ENCODE results near the gene BCAS1.
A peak's percentile ranks its signal among the peaks of the same experiment; 100 is the strongest.

The BCAS1 gene

DNA sequence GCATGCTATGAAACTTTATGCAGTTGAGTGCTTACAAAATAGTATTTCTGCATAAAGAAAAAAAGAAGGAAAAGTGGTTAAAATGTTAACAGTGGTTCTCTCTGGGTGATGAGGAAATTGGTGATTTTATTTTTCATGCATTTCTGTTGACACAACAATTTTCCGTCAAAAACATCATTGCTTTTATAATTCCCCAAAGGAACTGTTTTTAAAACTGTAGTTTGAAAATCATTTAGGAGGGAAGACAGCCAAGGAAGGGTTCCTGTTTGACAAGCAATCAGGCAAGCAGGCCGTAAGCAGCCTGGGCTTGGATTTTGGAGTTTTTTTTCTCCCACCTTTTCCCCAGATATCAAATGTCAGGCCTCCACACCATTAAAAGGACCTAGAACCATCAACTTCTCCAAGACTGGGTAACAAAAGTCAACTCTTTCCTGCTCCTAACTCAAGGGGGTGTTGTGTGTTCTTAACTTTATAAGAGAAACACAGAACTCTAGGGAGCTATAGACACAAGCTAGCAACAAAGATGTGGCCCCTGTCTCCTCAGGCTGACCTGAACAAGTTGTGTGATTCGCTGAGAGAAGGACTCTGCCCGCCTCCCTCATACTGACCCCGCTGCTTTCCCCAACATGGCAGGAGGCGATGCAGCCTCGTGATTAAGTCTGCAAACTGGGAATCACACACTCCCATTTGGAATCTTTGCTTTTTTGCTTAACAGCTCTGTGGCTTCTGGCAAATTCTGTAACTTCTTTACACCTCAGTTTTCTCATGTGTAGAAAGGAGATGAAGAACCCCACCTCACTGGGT lies 146.6 kb downstream of the BCAS1 start:
- no peak for DNase-seq (ENCODE audit: low read depth)

DNA sequence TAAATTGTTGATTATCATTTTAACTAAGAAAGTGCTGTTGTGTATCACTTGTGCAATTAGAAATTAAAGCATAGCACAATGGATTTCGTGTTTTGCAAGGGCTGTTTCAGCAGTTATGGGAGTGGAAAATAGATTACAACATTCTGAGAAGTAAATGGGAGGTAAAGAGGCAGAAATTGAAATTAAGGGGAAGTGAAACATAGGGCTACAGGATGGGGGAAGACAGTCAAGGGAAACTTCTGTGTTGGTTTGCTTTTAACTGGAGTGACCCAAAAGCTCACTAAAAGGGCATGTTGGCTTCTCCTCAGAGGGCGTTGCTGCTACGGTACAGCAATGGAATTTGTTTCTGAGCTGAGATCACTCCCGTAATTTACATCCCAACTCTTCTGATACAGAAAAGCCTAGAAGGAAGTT lies 147.5 kb downstream of the BCAS1 start:
- DNase-seq (ENCODE audit: low read depth) = no peak

DNA sequence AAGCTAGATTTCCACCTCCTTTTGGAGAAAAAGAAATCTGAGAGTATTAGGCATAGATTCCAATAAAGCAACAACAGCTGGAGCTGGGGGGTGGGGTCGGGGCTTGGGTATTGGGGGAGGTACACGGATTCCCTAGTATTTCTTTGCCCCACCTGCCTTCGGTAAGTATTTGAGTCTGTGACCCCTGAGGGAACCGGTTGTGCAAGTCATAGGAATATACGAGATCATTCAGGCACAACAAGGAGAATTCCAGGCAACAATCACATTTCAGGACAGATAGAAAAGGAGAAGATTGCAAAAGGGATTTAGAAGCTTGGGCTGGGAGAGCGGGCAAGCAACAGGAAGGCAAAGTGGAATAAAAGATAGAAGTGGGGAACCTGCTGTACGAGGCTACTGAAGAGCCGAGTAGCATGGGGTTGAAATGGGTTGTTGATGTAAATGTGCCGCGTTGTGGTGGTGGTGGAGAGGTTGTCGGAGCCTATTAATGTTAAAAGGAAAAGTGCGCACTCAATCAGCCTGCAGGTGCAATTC lies 148.9 kb downstream of the BCAS1 start:
- DNase-seq (ENCODE audit: low read depth) = no peak

DNA sequence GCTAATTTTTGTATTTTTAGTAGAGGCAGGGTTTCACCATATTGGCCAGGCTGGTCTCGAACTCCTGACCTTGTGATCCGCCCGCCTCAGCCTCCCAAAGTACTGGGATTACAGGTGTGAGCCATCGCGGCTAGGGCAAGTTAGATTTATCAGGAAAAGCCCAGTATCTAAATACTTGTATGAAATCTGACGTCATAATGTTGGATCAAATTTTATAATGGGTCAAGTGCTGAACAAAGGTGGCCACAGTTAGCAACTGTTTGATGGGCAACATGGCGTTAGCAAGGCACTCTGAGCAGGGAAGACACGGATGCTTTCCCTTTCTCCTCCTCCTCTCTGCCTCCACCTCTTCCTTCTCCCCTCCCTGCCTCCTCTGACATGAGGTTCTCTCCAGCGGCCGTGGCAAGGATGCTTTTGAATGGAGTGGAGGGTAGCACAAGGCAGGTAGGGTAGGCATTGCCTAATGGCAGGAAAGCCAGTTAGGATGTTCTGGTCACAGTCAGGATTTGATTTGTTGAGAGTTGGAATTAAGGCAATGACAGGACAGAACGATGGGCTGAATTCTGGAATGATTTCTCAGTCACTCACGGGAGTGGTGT lies 149.6 kb downstream of the BCAS1 start:
- DNase-seq (ENCODE audit: low read depth) = no peak

DNA sequence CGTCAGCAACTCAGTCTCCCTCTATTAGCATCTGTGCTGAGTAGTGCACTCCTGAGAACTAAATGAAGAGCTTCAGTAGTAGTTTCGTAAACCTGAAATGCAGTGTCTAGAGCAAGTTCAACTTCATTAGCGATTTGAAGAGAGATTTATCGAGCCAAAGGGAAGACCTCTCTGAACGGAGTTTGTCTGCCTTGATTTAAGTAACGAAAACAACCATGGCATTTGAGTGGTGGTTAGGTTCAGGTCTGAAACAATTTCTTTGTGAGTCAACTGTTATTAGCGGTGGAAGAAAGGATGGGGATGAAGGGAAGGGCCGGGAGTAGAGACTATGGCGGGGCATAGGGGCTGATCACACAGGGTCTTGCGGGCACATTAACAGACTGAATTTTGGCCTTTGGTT lies 150.5 kb downstream of the BCAS1 start:
- DNase-seq (ENCODE audit: low read depth) = no peak

DNA sequence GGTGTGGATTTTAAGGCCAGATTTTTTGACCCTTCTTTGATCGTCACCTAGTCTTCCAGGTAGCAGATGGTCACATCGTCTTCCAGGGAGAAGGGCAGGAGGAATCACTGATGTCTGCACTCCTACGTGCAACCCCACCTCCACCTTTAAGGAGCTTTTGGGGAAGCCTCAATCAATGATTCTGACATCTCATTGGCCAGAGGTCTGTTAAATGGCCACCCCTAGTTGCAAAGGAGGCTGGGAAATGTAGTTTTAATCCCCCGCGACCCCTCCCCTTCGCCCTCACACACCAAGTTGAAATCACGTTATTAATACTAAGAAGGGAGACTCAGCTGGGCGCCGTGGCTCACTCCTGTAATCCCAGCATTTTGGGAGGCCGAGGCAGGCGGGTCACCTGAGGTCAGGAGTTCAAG lies 151.4 kb downstream of the BCAS1 start:
- DNase-seq (ENCODE audit: low read depth) = no peak

DNA sequence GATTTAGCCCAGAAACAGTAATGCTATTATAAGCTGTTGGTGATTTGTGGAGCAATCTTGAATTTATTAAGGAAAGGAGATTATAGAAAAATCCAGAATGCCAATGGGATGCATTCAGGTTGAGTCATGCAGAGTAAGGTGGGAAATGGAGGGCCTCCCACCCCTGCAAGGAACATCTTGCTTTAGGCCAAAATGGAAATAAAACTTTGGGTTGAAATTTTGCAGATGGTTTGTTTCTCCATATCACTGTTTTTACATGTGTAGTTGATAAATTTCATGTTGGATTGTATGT lies 152.4 kb downstream of the BCAS1 start:
- DNase-seq (ENCODE audit: low read depth) = no peak

DNA sequence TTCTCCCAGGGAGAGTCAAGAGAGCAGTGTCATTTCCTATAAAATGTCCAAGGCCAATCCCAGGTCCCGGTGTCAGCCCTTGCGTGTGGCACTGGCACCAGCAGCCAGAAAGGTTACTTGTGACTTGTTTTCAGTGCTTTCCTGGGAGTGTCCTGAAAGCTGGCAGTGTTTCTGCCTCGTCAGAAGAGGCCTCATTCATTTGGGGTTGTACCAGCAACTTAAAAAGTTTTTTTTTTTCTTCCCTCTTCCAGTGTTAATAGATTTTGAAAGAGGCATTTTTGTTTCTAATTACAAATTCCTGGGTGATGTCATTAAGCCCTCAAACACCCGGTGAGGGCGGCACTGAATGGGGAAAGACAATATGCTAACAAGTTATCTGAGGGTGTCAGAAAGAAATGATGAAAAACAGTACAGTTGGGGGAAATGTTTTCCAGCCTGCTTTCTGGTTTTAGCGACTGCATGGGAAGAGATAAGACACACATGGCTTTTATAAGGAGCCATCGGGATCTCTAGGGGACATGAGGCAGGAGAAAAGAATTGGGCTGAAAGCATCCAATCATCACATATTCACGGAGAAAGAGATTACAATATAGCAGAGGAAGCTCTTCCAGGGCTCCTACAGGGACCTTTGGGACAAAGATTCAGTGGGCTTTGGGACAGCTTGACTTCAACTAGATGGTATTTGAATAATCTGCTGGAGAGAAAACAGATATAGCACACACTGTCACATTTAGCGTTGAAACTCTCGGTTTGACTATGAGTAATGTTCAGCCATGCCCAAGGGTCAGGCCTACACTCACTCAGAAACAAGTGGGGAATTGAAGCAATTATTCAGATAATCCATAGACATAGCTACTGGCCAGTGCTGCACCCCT lies 153.0 kb downstream of the BCAS1 start:
- no peak for DNase-seq (ENCODE audit: low read depth)

DNA sequence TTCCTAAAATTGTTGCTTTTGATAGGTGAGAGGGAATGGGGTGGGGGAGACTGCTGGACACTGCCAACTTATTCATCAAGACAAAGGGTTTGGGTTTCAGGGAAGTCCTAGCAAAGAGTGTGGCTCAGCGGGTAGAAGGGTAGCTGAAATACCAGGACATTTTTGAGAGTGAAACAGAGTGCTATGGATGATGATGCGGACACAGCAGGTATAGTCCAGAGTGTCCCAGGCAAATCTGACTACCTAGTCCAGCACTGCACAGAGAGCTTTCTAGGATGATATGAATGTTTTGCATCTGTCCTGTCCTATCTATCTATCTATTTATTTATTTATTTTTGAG lies 154.3 kb downstream of the BCAS1 start:
- no peak for DNase-seq (ENCODE audit: low read depth)

DNA sequence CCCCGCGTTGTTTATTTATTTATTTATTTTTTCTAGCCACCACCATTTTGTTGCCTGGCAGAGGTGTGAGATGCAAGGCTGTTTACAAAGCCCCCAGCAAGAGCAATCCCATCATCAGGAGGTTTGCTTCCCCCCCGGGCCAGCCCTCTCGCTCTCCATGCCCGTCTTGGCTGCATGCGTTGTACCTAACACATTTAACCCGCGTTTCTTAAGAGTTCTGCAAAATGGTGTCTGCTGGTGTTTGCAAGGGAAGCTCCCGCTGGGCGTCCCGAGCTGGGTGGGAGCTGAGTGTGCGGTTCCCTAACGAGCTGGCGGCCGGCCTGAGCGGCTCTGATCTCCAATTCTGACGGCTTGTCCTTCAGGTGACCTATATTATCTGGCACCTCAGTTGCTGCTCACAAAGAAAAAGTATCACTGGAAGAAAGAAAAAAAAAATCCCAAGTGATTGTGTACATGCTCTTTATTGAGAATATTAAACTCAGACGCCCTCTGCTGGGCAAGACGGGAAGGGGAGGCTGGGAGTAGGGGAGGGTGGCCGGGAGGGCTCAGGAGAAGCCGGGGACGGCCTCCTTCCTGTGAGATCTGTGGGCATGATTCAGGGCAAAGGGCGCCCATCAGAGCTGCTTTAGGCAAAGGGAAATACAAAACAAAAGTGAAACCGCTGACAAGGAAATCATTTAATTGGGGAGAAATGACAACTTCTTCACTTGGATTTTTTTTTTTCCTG lies 154.8 kb downstream of the BCAS1 start:
- peak; percentile 95 for DNase-seq (ENCODE audit: low read depth)

DNA sequence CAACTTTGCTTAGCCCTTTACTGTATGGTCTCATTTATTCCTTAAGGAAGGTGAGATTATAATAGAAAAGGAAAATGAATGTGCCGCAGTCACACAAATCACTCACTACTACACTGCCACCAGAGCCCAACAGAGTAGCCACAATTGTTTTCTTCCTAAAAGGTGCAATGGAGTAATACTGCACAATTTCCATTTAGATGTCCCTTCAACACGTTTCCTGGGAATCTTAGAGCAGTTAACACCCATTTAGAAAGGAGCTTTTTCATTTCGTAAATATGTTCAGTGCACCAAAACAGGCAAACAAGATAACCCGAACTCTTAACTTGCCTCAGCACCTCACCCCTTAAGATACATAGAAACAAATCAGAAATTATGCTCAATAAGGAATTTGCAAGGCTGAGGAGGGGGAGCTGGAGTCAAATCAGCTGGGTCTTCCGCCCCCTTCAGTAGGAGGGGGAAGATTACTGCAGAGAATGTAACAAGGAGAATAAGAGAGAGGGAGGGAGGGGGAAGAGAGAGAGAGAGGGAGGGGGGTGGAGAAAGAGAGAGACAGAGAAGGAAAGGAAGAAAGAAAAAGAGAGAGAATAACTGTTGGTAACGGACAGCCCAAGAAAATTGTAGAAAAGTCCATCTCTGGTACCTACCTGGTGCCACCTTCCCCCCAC lies 155.5 kb downstream of the BCAS1 start:
- DNase-seq (ENCODE audit: low read depth) = no peak

DNA sequence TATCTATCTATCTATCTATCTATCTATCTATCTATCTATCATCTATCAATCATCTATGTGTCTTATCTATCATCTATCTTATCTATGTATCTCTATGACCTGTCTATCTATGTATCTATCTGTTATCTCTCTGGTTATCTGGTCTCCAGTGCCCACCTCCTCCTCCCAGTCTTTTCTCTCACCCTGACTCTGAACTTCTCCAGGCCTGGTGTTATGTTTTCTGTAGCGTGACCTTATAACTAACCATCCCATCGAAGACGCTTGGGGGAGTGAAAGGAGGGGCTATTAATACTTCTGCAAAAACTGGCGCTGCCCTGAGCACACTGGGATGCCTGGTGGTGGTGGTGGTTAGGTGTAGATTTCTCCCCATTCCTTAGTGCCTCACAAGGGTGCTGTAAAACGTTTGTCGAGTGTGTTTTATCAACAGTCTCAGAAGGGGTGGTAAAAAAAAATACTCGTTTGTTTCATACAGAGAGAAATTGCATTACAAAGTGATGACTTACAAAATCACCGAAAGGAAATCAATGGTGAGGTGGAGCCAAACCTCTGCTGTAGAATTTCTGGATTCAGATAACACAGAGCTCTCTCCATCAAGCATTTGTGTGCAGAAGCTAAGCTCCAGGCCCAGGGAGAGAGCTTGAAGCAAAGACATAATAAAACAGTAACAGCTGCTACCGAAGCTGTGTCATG lies 156.2 kb downstream of the BCAS1 start:
- no peak for DNase-seq (ENCODE audit: low read depth)

DNA sequence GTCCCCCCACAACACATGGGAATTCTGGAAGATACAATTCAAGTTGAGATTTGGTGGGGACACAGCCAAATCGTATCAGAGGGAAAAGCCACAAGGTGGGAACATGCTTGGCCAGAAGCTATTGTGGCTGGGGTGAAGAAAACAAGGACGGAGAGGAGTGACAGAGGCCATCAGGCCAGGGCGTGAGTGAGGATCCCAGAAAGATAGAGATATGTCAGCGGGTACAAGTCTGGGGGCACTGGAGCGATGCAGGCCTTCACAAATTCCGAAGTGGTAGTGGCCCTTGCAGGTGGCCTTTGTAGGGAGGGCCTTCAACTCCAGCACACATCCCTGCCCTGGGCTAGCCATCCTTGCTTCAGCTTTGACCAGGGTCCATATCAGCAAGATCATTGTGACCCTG lies 159.1 kb downstream of the BCAS1 start:
- no peak for DNase-seq (ENCODE audit: low read depth)

DNA sequence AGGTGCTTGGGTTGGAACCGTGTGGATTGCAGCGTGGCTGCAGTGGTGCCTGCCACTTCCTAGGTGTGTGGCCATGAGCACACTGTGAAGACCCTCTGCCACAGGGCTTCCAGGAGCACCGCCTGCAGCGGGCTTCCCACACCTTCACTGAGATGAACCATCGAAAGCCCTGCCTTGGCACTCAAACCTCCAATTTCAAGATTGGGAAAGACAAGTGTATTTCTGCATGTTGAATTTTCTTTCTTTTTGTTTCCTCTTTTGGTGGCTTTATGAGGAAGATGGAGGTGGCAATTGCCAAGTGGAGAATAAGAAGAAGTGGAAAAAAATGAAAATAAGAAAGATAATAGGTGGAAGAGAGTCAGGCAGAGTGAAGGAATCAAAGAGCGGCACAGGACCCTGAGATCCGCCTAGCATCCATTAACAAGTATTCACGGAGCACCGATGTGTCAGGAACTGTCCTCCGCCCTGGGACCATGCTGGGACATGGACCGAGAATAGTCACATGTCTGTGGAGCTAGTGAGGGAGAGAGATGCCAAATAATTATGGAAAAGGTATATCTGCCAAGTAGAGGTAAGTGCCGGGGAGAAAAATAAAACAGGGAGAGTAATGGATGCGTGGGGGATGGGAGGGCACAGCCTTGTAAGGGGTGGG lies 159.9 kb downstream of the BCAS1 start:
- DNase-seq (ENCODE audit: low read depth) = no peak

DNA sequence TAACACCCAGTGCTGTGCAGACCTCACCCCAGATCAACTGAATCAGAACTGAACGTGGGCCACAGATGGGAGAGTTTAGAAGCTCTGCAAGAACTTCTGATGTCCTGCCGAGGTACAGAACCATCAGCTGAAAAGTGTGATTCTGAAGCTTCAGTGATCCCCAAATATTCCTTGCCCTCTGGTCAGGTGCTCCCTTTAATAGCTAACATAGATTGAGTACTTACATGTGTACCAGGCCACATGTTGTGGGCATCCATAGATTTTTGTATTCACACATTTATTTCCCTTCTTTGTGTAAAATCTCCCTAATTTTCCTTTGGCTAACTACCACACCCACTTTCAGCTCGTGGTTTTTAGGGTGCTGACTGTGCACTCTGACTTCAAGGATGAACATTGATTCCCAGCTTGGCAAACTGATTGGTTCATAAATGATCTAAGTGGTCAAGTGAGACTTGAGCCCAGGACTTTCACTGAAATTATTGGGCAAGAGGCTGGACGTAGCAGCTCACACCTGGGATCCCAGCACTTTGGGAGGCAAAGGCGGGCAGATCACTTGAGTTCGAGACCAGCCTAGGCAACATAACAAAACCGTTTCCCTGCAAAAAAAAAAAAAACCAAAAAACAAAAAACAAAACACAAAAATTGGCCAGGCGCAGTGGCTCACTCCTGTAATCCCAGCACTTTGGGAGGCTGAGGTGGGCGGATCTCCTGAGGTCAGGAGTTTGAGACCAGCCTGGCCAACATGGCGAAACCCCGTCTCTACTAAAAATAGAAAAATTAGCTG lies 162.2 kb downstream of the BCAS1 start:
- DNase-seq (ENCODE audit: low read depth) = no peak

DNA sequence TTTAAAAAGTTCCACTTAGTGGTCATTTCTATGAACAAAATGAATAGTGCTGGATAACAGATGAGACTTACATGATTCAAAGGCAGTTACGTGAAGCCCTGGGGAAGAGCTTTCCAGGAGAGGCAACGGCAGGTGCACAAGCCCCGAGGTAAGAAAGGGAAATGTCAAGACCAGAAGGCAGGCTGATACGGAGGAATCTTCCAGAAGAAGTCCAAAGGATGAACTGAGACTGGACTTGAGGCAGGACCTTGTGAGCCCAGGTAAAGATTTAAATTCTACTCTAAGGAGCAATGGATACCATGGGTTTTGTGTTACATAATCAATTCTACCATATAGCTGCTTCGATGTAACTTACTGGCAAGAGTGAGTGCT lies 164.6 kb downstream of the BCAS1 start:
- no peak for DNase-seq (ENCODE audit: low read depth)

DNA sequence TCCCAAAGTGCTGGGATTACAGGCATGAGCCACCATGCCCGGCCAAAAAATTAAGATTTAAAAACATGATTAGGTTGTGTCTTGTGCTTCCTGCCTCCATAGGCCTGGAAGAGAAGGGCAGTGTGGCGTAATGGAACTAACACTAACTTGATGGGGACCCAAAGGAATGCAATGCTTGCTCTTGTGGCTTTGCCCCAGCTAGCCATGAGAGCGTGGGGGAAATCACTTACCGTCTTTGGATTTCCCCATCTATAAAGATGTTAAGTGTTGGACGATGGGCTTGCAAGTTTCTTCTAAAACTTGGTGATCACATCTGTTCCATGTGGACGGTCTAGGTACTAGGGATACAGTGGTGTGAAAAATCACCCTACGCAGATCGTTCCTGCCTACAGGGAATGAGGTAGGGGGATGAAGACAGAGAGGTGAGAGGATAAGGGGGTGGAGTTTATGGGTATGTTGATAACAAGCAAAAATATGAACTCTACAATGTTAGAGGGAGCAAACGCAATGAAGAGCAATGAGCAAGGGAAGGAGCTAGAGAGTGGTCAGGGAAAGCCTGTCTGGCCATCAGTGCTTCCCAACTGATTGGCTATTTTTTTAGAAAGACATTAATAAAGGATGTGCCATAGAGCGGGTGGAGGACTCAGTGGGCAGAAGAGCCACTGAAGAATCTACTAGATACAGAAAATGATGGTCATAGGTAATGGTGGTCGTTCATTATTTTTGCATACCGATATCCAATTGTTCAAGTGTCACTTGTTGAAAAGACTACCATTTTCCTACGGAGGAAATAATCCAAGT lies 165.2 kb downstream of the BCAS1 start:
- no peak for DNase-seq (ENCODE audit: low read depth)

DNA sequence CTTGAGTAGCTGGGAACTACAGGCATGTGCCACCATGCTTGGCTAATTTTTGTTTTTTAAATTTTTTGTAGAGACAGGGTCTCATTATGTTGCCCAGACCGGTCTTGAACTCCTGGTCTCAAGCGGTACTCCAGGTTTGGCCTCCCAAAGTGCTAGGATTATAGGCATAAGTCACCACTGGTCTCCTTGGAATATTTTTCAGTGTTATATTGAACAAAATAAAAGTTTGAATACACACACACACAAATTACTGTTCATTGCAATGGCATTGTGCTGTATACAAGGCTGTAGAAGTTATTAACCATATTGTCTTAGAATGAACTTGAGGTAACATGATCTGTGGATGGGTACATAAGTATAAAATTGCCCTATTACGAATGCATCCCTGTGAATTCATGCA lies 166.1 kb downstream of the BCAS1 start:
- no peak for DNase-seq (ENCODE audit: low read depth)

DNA sequence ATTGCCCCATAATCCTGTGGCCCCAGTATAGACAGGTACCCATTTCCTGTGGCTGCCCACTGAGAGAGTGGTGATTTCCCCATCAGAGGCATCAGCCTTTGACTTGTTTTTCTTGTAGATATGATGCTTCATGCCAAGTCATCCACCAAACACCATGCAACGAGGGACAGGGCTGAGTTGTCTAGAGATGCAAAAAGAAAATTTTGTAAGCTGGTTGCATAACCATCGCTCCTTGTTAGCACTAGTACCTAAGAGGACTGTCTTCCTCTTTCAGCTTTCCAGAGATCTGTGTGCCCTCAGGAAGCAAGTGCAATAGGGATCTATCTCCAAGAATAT lies 166.8 kb downstream of the BCAS1 start:
- DNase-seq (ENCODE audit: low read depth) = no peak
